IgD-negative memory B cell (primary cell): Measurements from ENCODE around the gene FER. TPM values are rescaled to one million over a fixed set of nuclear protein-coding genes. Genes with fewer than 3 reads are reported as not detected.
"Not testable (repeated sequence)": the region's sequence is repeated elsewhere in the genome, so short reads cannot be mapped to it uniquely, and the experiment has no call there.

Experiments used
- H3K27ac Mint-ChIP-seq, 3 donors: one replicate each; pipeline ENCODE4 v1.8.0; 2020 to 2022; ENCODE audit warnings: mild to moderate bottlenecking in 3 of 3, mixed read lengths in 3 of 3, moderate library complexity in 1 of 3
- H3K27me3 Mint-ChIP-seq: one replicate; pipeline ENCODE4 v1.8.0; 2021; ENCODE audit warnings: mixed read lengths
- H3K36me3 Mint-ChIP-seq: one replicate; pipeline ENCODE4 v1.8.0; 2020; ENCODE audit warnings: mild to moderate bottlenecking, mixed read lengths
- H3K4me1 Mint-ChIP-seq, 3 donors: one replicate each; pipeline ENCODE4 v1.8.0; 2020 to 2022; ENCODE audit warnings: mixed read lengths in 3 of 3, mild to moderate bottlenecking in 1 of 3
- H3K4me3 Mint-ChIP-seq, 4 donors: one replicate each; pipeline ENCODE4 v1.8.0; 2020 to 2022; ENCODE audit warnings: mild to moderate bottlenecking in 4 of 4, mixed read lengths in 4 of 4, moderate library complexity in 3 of 4
- H3K9me3 Mint-ChIP-seq, 3 donors: one replicate each; pipeline ENCODE4 v1.8.0; 2020 to 2021; ENCODE audit warnings: mixed read lengths in 3 of 3, mild to moderate bottlenecking in 1 of 3
- polyA plus RNA-seq: library from polyadenylated mRNA; unstranded; fragments of 300-500 nt; fragmentation: Illumina TruSeq; gene quantifications from one replicate; pipeline ENCODE4 v1.2.3, GENCODE V29; 2021

The FER gene
- polyA plus RNA-seq, 1 donor from 2014 or later = 12.6 TPM

DNA sequence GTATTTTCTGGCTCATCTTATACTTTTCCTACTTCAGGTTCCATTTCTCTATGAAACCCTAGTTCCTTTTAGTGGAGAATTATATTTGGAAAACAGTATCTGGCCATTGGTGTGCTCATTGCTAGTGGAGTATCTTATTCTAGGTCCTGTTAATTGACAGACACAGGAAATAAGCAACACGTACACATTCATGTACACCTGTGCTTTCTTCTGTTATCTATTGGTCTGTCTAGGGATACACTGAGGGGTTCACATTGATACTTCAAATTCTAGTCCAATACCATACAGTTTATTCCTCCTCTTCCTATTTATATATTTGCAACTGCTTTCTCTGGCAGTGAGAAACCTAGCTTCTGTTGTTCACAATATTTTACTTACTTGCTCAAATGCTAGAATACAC lies 110.2 kb downstream of the FER start:
- H3K27ac Mint-ChIP-seq = peak overlapping the region in 1 of 3 donors; percentile 27
- H3K4me3 Mint-ChIP-seq = no peak overlapping the region
- H3K4me1 Mint-ChIP-seq = peaks cover 6 to 15% (median 14%) of the 10 kb centered on the region in 3 donors
- H3K36me3 Mint-ChIP-seq = peaks cover 4% of the 10 kb centered on the region
- peaks cover 0 to 4% (median 0%) of the 10 kb centered on the region in 3 donors for H3K9me3 Mint-ChIP-seq
- no peaks in the 10 kb centered on the region for H3K27me3 Mint-ChIP-seq

DNA sequence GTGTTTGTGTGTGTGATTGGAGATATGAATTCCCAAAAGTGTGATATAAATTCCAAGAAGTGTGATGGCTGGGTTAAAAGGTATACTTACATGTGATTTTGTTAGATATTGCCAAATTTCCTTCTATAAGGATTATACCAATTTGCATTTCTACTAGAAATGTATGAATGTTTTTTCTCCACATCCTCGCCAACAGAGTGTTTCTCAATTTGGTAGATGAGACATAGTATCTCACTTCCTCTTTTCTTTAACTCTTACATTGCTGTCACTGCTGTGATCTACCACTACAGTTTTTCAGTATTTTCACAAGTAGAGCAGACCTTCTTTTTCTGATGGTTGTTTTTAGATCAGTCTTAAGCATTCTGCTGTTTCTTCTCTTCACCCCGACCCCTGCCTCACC lies 111.3 kb downstream of the FER start:
- Mint-ChIP-seq H3K9me3 (peaks cover 0 to 4% (median under 1%) of the 10 kb centered on the region in 3 donors), H3K4me3 (peak overlapping the region in 1 of 4 donors; percentile 4), H3K27me3 (no peaks in the 10 kb centered on the region), H3K4me1 (peaks cover 6 to 15% (median 14%) of the 10 kb centered on the region in 3 donors), H3K27ac (no peak overlapping the region), H3K36me3 (peaks cover 4% of the 10 kb centered on the region)

DNA sequence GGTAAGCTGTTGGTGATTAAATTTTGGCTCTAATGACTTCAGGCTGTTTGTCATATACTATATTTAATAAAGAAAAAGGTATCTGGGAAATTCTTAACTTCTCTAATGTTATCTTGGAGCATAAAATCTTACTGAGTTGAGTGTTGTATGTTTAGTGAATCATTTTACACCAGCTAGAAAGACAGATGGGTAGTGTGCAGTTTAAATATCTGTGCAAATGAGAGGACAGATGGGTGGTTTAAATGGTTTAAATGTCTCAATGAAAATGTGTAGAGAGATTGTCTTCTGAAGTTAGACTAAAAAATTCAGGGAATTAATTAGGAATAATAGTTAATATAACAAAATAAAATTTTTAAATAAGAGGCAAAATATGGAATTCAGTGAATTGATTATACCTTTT lies 114.5 kb downstream of the FER start:
- H3K4me1 Mint-ChIP-seq = peaks cover 6 to 14% (median 12%) of the 10 kb centered on the region in 3 donors
- H3K36me3 Mint-ChIP-seq = peaks cover 8% of the 10 kb centered on the region
- H3K4me3 Mint-ChIP-seq = no peak overlapping the region
- H3K27me3 Mint-ChIP-seq = no peaks in the 10 kb centered on the region
- no peak overlapping the region for H3K27ac Mint-ChIP-seq
- peaks cover 0 to 2% (median 1%) of the 10 kb centered on the region in 3 donors for H3K9me3 Mint-ChIP-seq

DNA sequence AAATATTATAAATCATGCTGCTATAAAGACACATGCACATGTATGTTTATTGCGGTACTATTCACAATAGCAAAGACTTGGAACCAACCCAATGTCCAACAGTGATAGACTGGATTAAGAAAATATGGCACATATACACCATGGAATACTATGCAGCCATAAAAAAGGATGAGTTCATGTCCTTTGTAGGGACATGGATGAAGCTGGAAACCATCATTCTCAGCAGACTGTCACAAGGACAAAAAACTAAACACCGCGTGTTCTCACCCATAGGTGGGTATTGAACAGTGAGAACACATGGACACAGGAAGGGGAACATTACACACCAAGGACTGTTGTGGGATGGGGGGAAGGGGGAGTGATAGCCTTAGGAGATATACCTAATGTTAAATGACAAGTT lies 118.4 kb downstream of the FER start:
- H3K27ac Mint-ChIP-seq, H3K27me3 Mint-ChIP-seq, H3K4me3 Mint-ChIP-seq, H3K4me1 Mint-ChIP-seq, H3K9me3 Mint-ChIP-seq, H3K36me3 Mint-ChIP-seq: not testable (repeated sequence)

DNA sequence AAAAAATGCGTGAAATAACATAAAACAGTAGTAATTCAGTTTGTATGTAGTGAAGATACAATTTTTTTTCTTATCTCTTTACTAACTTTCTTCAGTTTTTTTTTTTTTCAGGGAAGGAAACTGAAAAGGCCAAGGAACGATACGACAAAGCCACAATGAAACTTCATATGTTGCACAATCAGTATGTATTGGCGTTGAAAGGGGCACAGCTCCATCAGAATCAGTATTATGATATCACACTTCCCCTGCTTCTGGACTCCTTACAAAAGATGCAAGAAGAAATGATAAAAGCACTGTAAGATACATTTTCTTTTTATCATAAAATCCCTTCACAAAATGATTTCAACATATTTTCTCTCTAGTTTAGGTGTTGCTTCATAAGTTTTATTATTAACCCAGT lies 120.0 kb downstream of the FER start:
- no peak overlapping the region for H3K27ac Mint-ChIP-seq
- H3K36me3 Mint-ChIP-seq = peaks cover 11% of the 10 kb centered on the region
- peaks cover 0 to 2% (median 0%) of the 10 kb centered on the region in 3 donors for H3K4me1 Mint-ChIP-seq
- no peak overlapping the region for H3K4me3 Mint-ChIP-seq
- no peaks in the 10 kb centered on the region for H3K27me3 Mint-ChIP-seq
- H3K9me3 Mint-ChIP-seq = peaks cover 0 to 2% (median 1%) of the 10 kb centered on the region in 3 donors

DNA sequence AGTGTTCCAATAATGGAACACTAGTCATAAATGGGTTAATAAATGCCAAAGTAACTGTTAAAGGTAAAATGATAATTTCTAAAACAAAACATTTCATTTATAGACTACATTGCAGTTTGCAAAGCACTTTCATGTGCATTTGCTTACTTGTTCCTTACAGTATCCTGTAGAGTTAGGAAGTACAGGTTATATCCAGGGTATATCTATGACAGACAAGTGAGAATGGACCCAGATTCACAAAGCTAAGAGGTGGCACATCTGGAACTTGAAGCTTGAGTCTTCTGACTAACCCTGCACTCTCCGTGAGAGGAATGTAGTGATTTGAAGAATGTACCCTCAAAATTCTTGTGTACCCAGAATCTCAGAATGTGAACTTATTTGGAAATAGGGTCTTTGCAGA lies 121.4 kb downstream of the FER start:
- Mint-ChIP-seq H3K9me3 (peaks cover 0 to 1% (median under 1%) of the 10 kb centered on the region in 3 donors), H3K36me3 (peaks cover 13% of the 10 kb centered on the region), H3K4me3 (no peak overlapping the region), H3K4me1 (peaks cover 0 to 2% (median 0%) of the 10 kb centered on the region in 3 donors), H3K27me3 (no peaks in the 10 kb centered on the region), H3K27ac (no peak overlapping the region)

DNA sequence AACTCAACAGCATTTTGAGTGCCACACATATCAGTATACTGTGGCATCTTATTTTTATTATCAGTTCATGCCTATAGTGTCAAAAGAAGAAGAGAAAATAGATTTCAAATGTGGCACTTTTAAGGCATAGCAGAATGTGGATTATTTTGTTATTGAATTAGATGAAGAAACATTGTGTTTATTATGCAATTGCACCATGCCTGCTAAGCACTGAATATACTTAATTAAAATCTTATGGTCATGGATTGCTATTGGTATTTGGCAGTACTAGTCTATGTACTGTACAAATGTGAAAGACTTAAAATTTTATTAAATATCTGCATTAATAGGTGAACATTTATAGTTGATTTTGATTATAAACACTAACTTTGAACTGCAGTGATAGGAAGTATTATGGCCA lies 128.8 kb downstream of the FER start:
- Mint-ChIP-seq H3K27ac (no peak overlapping the region), H3K27me3 (no peaks in the 10 kb centered on the region), H3K4me3 (no peak overlapping the region), H3K36me3 (peaks cover 6% of the 10 kb centered on the region), H3K4me1 (no peaks in the 10 kb centered on the region), H3K9me3 (peaks cover 0 to 3% (median 3%) of the 10 kb centered on the region in 3 donors)

DNA sequence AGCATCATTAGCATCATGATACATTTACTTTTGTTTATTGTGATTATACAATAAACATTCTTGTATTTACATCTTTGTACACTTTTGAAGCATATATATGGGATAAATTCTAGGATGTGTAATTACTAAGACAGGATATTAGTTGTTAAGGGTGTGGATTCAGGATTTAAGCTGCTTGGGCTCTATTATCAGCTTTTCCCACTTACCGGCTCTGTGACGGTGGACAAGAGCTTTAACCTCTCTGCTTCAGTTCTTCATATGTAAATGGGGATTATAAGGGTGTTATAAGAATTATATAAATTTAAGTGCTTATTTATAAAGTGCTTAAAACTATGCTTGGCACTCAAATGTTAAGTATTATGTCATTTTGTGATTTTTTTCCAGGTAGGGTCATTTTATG lies 131.1 kb downstream of the FER start:
- H3K4me1 Mint-ChIP-seq = no peaks in the 10 kb centered on the region
- no peak overlapping the region for H3K4me3 Mint-ChIP-seq
- peaks cover 6% of the 10 kb centered on the region for H3K36me3 Mint-ChIP-seq
- H3K27ac Mint-ChIP-seq = no peak overlapping the region
- H3K9me3 Mint-ChIP-seq = peaks cover 0 to 3% (median 3%) of the 10 kb centered on the region in 3 donors
- H3K27me3 Mint-ChIP-seq = no peaks in the 10 kb centered on the region

DNA sequence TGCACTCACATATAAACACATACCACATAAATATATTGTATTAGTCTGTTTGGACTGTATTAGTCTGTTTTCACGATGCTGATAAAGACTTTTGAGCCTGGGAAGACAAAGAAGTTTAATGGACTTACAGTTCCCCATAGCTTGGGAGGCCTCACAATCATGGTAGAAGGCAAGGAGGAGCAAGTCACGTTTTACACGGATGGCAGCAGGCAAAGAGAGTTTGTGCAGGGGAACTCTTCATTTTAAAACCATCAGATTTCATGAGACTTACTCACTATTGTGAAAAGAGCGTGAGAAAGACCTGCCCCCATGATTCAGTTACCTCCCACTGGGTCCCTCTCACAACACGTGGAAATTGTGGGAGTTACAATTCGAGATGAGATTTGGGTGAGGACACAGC lies 133.4 kb downstream of the FER start:
- peaks cover 10% of the 10 kb centered on the region for H3K36me3 Mint-ChIP-seq
- H3K4me1 Mint-ChIP-seq = no peaks in the 10 kb centered on the region
- no peak overlapping the region for H3K4me3 Mint-ChIP-seq
- H3K9me3 Mint-ChIP-seq = peaks cover 0 to 3% (median 3%) of the 10 kb centered on the region in 3 donors
- no peak overlapping the region for H3K27ac Mint-ChIP-seq
- no peaks in the 10 kb centered on the region for H3K27me3 Mint-ChIP-seq

DNA sequence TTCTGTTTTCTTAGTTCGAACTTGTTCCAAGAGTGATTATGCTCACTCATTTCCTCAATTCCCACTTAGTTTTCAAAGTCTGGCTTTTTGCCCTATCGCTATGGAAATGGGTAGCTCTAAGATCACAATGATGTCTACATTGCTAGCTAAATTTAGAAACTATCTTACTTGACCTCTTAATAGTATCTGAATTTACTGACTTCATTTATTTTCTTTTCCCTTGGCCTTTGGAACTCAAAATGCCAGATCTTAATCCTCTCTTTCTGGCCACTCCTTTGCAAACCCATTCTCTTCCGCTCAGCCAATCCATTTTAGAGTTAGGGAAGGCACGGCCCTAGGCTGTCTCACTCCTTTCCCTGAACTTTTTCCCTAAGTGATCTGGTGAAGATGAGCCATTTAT lies 137.0 kb downstream of the FER start:
- H3K9me3 Mint-ChIP-seq = peaks cover 0 to 3% (median 0%) of the 10 kb centered on the region in 3 donors
- no peaks in the 10 kb centered on the region for H3K27me3 Mint-ChIP-seq
- H3K36me3 Mint-ChIP-seq = peaks cover 13% of the 10 kb centered on the region

DNA sequence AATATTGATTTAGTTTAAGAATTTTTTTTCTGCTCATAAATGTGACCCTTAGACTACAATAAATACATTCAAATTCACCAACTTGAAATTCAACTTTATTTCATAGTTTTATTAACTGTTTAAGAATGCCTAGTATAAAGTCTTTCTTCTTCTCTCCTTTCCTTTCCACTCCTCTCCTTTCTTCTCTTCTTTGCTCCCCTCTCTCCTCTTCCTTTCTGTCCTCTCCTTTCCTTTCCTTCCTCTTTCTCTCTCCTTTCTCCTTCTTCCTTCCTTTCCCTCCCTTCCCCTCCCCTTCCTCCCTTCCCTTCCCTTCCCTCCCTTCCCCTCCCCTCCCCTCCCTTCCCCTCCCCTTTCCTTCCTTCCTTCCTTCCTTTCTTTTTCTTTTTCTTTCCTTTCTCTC lies 150.6 kb downstream of the FER start:
- peaks cover 0 to 8% (median 7%) of the 10 kb centered on the region in 3 donors for H3K4me1 Mint-ChIP-seq
- peaks cover 0 to 7% (median 3%) of the 10 kb centered on the region in 3 donors for H3K9me3 Mint-ChIP-seq
- H3K27ac Mint-ChIP-seq = no peak overlapping the region
- no peaks in the 10 kb centered on the region for H3K27me3 Mint-ChIP-seq
- H3K4me3 Mint-ChIP-seq = no peak overlapping the region
- peaks cover 19% of the 10 kb centered on the region for H3K36me3 Mint-ChIP-seq

More for the DNA sequence above, 137.0 kb downstream of the FER start:
- H3K27ac Mint-ChIP-seq = no peak overlapping the region
- H3K4me1 Mint-ChIP-seq = no peaks in the 10 kb centered on the region
- H3K4me3 Mint-ChIP-seq = no peak overlapping the region

DNA sequence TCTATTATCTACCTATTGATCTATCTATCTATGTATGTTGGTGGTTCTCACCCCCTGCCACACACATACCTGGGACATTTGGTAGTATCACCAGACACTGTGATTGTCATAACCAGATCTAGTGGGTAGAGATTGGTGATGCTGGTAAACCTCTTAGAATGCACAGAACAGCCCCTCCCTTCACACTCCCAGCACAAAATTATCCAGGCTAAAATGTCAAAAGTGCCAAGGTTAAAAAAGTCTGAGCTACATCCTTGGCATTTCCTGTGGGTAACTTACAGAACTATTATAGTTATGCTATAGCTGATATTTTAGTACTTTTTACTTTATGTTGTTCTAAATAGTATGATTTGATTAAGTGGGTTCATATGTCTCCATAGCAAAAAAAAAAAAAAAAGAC lies 151.0 kb downstream of the FER start:
- peaks cover 0 to 4% (median 3%) of the 10 kb centered on the region in 3 donors for H3K9me3 Mint-ChIP-seq
- H3K27ac Mint-ChIP-seq = no peak overlapping the region
- peaks cover 16% of the 10 kb centered on the region for H3K36me3 Mint-ChIP-seq
- no peak overlapping the region for H3K4me3 Mint-ChIP-seq
- H3K4me1 Mint-ChIP-seq = peaks cover 0 to 8% (median 7%) of the 10 kb centered on the region in 3 donors
- no peaks in the 10 kb centered on the region for H3K27me3 Mint-ChIP-seq

DNA sequence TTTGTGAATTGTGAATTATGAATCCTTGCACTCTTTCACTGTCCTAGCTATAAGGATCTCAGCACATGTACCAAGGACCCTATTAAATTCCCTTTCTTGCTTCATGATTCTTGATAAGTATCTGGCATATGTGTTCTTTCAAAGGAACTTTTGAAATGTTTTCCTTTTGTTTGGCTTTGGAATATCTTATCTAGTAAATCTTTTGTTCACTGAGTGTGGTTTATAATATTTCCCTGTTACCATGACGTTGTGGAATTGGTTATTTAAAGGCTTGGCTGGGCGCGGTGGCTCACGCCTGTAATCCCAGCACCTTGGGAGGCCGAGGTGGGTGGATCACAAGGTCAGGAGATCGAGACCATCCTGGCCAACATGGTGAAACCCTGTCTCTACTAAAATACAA lies 151.5 kb downstream of the FER start:
- not testable (repeated sequence) for H3K27ac Mint-ChIP-seq, H3K4me3 Mint-ChIP-seq, H3K9me3 Mint-ChIP-seq, H3K4me1 Mint-ChIP-seq, H3K27me3 Mint-ChIP-seq
- peaks cover 16% of the 10 kb centered on the region for H3K36me3 Mint-ChIP-seq

DNA sequence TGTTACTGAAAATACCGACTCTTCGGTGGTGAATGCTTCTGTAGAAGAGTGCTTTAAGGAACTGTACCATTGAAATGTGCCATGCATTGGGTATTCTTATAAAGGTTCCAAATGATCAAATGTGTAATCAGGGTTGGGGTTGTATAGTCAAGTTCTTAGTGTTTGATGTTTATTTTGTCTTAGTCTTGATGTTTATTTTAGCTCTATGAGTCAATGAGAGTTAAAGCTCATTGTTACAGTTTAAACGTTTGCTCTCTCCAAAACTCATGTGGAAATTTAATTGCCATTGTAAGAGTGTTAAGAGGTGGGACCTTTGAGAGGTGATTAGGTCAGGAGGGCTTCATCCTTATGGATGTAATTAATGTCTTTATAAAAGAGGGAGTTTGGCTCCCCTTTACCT lies 153.0 kb downstream of the FER start:
- no peak overlapping the region for H3K27ac Mint-ChIP-seq
- H3K27me3 Mint-ChIP-seq = no peaks in the 10 kb centered on the region
- H3K9me3 Mint-ChIP-seq = no peaks in the 10 kb centered on the region
- H3K4me3 Mint-ChIP-seq = no peak overlapping the region
- H3K4me1 Mint-ChIP-seq = peaks cover 0 to 7% (median 5%) of the 10 kb centered on the region in 3 donors
- H3K36me3 Mint-ChIP-seq = peaks cover 9% of the 10 kb centered on the region

DNA sequence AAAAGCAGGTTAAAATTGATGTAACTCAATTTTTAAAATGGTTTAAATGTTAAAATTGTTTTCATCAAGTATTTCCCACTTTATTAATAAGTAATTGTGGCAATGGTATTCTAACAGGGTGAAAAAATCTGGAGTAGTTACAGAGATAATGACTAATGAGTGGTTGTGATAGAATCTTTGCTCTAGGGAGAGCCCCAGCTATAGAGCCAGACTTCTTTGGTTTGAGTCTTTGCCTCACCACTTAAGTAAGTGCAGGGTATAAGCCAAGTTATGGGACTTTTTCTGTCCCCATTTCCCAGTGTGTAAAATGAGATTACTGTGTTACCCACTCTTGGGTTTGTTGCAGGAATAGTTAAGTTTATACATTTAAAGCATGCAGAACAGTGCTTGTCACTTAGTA lies 158.1 kb downstream of the FER start:
- H3K27ac Mint-ChIP-seq = no peak overlapping the region
- no peaks in the 10 kb centered on the region for H3K27me3 Mint-ChIP-seq
- peaks cover 1% of the 10 kb centered on the region for H3K36me3 Mint-ChIP-seq
- peaks cover 0 to 2% (median 0%) of the 10 kb centered on the region in 3 donors for H3K4me1 Mint-ChIP-seq
- no peak overlapping the region for H3K4me3 Mint-ChIP-seq
- H3K9me3 Mint-ChIP-seq = no peaks in the 10 kb centered on the region

DNA sequence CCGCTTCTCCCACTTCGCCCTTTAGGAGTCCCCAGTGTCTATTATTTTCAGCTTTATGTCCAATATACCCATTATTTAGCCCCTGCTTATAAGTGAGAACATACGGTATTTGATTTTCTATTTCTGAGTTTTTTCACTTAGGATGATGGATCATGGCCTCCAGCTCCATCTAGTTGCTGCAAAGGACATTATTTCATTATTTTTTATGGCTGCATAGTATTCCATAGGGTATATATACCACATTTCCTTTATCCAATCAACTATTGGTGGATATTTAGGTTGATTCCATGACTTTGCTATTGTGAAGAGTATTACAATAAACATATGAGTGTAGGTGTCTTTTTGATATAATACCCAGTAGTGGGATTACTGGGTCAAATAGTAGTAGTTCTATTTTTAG lies 162.9 kb downstream of the FER start:
- Mint-ChIP-seq H3K27me3 (no peaks in the 10 kb centered on the region), H3K27ac (peak overlapping the region; percentile 10 to 88 (median 77)), H3K4me3 (peak overlapping the region in 1 of 4 donors; percentile 27), H3K36me3 (peaks cover 6% of the 10 kb centered on the region), H3K4me1 (peaks cover 7 to 9% (median 7%) of the 10 kb centered on the region in 3 donors), H3K9me3 (peaks cover 0 to 10% (median 2%) of the 10 kb centered on the region in 3 donors)
